Measurements from ENCODE around the gene CSAD. TPM values are rescaled to one million over a fixed set of nuclear protein-coding genes. Genes with fewer than 3 reads are reported as not detected.
A peak's percentile ranks its signal among the peaks of the same experiment; 100 is the strongest.

CSAD gene
- total and polyA plus RNA-seq, 2 of the 13 experiments (the other 11 are each of a cell fraction or from before 2014, with no cell fraction given): 7.2 to 23.5 TPM

- TF ChIP-seq NR3C1 (CRISPR knock-in tag; IDR thresholded peaks at IDR 0.05): no peak
- no peak for TF ChIP-seq RELA (CRISPR knock-in tag; IDR thresholded peaks at IDR 0.05)
- peak; percentile 9; the same call in 1 of the 2 replicates for TF ChIP-seq MAX (IDR thresholded peaks at IDR 0.05)
- TF ChIP-seq ASH2L (IDR thresholded peaks at IDR 0.05; ENCODE audit: insufficient read length, low read depth, low read length): no peak
- no peak for TF ChIP-seq SRF (IDR thresholded peaks at IDR 0.05; ENCODE audit: low read depth, low read length)
- TF ChIP-seq ZKSCAN5 (CRISPR knock-in tag; IDR thresholded peaks at IDR 0.05): no peak
- TF ChIP-seq TP53 (CRISPR knock-in tag; conservative IDR thresholded peaks at IDR 0.05): no peak
- no peak for TF ChIP-seq NFE2L2 (IDR thresholded peaks at IDR 0.05; ENCODE audit: low read length)
- peak; percentile 21; the same call in 1 of the 2 replicates for TF ChIP-seq ZXDC (CRISPR knock-in tag; IDR thresholded peaks at IDR 0.05)
- no peak for TF ChIP-seq ZNF362 (CRISPR knock-in tag; IDR thresholded peaks at IDR 0.05; ENCODE audit: borderline replicate concordance)
- TF ChIP-seq NR2F2 (IDR thresholded peaks at IDR 0.05; ENCODE audit: borderline replicate concordance, low read depth): no peak
- no peak for TF ChIP-seq ZNF562 (CRISPR knock-in tag; IDR thresholded peaks at IDR 0.05; ENCODE audit: borderline replicate concordance)
- 0 out of 2 replicates have a peak, but pooled peaks have one; percentile 3 for TF ChIP-seq ZBTB39 (CRISPR knock-in tag; IDR thresholded peaks at IDR 0.05)
- TF ChIP-seq ZMAT3 (CRISPR knock-in tag; conservative IDR thresholded peaks at IDR 0.05): 0 out of 2 replicates have a peak, but pooled peaks have one; percentile 19
- no peak for TF ChIP-seq TGIF2 (CRISPR knock-in tag; IDR thresholded peaks at IDR 0.05)
- TF ChIP-seq NCOA1 (CRISPR knock-in tag; IDR thresholded peaks at IDR 0.05): no peak
- no peak for TF ChIP-seq ATM (IDR thresholded peaks at IDR 0.05; ENCODE audit: borderline replicate concordance)
- no peak for TF ChIP-seq SOX13 (IDR thresholded peaks at IDR 0.05)
- no peak for TF ChIP-seq SOX13 (CRISPR knock-in tag; conservative IDR thresholded peaks at IDR 0.05 in 1 of 2, IDR thresholded peaks at IDR 0.05 in 1 of 2)
- peak; percentile 32; the same call in 1 of the 2 replicates for TF ChIP-seq ZNF414 (CRISPR knock-in tag; IDR thresholded peaks at IDR 0.05)
- TF ChIP-seq GFI1 (CRISPR knock-in tag; IDR thresholded peaks at IDR 0.05; ENCODE audit: borderline replicate concordance): peak; percentile 32; the same call in 1 of the 2 replicates
Observed at GRCh38 chr12:53179687-53180219, 972 bp downstream of the CSAD start (continued).

All from HepG2 (cell line).